Activated CD8-positive, alpha-beta T cell treated with anti-CD3 and anti-CD28 coated beads for 36 hours (primary cell): Measurements from ENCODE around the gene TUBB4B. TPM values are rescaled to one million over a fixed set of nuclear protein-coding genes. Genes with fewer than 3 reads are reported as not detected.

Source experiments
- ATAC-seq: fragments of 200-7000 bp; cut with Tn5 transposase; one replicate; pipeline ENCODE4 v1.10.0; 2021; ENCODE audit warnings: mild to moderate bottlenecking, moderate library complexity
- CTCF ChIA-PET: fragments of 350-600 bp; sonication (Branson Sonifier 250); formaldehyde crosslinking; loops from one replicate; lab custom pipeline; 2021; ENCODE audit warnings: antibody characterized with exemption; lab: Charles Lee
- POLR2A ChIA-PET: fragments of 350-600 bp; sonication (Branson Sonifier 250); formaldehyde crosslinking; loops from one replicate; lab custom pipeline; 2021; ENCODE audit warnings: antibody characterized with exemption; lab: Charles Lee
- DNase-seq: peaks from one replicate; pipeline ENCODE4 v3.0.0-alpha.2; 2020
- H3K27ac Mint-ChIP-seq: one replicate; pipeline ENCODE4 v1.8.0; 2021; ENCODE audit warnings: mild to moderate bottlenecking, mixed read lengths
- H3K27me3 Mint-ChIP-seq: one replicate; pipeline ENCODE4 v1.8.0; 2021; ENCODE audit warnings: mixed read lengths
- H3K36me3 Mint-ChIP-seq: one replicate; pipeline ENCODE4 v1.8.0; 2021; ENCODE audit warnings: low read depth, mixed read lengths
- H3K4me1 Mint-ChIP-seq: one replicate; pipeline ENCODE4 v1.8.0; 2021; ENCODE audit warnings: low read depth, mixed read lengths
- H3K4me3 Mint-ChIP-seq: one replicate; pipeline ENCODE4 v1.8.0; 2021; ENCODE audit warnings: mild to moderate bottlenecking, moderate library complexity, mixed read lengths
- H3K9me3 Mint-ChIP-seq: one replicate; pipeline ENCODE4 v1.8.0; 2021; ENCODE audit warnings: mixed read lengths
- CTCF ChIP-seq: fragments of 200-600 bp; IDR thresholded peaks from one replicate; pipeline ENCODE4 v1.8.0; 2022; ENCODE audit warnings: antibody characterized with exemption, mild to moderate bottlenecking
- intact Hi-C: fragments of 100-400 bp; cut with micrococcal nuclease; formaldehyde crosslinking; loops from one replicate; pipeline ENCODE4 v1.10.0; 2022
- total RNA-seq, 2 experiments: library from RNA; stranded (reverse); gene quantifications; one replicate each; pipeline ENCODE4 v1.2.3, GENCODE V29; 2021

TUBB4B gene
- total RNA-seq, 2 experiments from 2014 or later: 228 to 230 TPM

- DNase-seq: no peak
These were observed 25.1 kb downstream of the TUBB4B start for GRCh38 chr9:137266162-137266527.

GRCh38 chr9:137266585-137267453 is 25.7 kb downstream of the TUBB4B start:
- no peak for DNase-seq
- Mint-ChIP-seq H3K27me3 (no peaks in the 10 kb centered on the region), H3K27ac (no peak overlapping the region), H3K4me1 (peaks cover 8% of the 10 kb centered on the region), H3K4me3 (no peak overlapping the region), H3K9me3 (no peaks in the 10 kb centered on the region), H3K36me3 (peaks cover 38% of the 10 kb centered on the region)
- POLR2A ChIA-PET: interaction anchor here (1.8 kb wide), 1 partner anchor 11 kb away, joined by 5 read pairs; the partner anchor contains the start of gene TOR4A
- CTCF ChIA-PET: interaction anchor here (1.0 kb wide), 1 partner anchor 30 kb away, joined by 3 read pairs; no protein-coding TSS in a partner anchor
- no peak for TF ChIP-seq CTCF
- intact Hi-C loops: no loop called here
- ATAC-seq: no peak

More at GRCh38 chr9:137266162-137266527, 25.1 kb downstream of the TUBB4B start:
- CTCF ChIA-PET: no interaction called here
- Mint-ChIP-seq H3K27me3 (no peaks in the 10 kb centered on the region), H3K4me3 (no peak overlapping the region), H3K4me1 (peaks cover 4% of the 10 kb centered on the region), H3K27ac (no peak overlapping the region), H3K36me3 (peaks cover 38% of the 10 kb centered on the region), H3K9me3 (no peaks in the 10 kb centered on the region)
- intact Hi-C loops: no loop called here
- no peak for TF ChIP-seq CTCF
- no peak for ATAC-seq
- POLR2A ChIA-PET: interaction anchor here (1.8 to 2.3 kb wide), 2 partner anchors 8 to 11 kb away, joined by 5 to 8 read pairs; partner anchors contain the start of gene TOR4A

- H3K27ac Mint-ChIP-seq: no peak overlapping the region
- POLR2A ChIA-PET: no interaction called here
These were observed 26.9 kb downstream of the TUBB4B start for GRCh38 chr9:137267933-137268355.

GRCh38 chr9:137268538-137269201 is 27.6 kb downstream of the TUBB4B start:
- CTCF ChIA-PET: no interaction called here
- no peak for TF ChIP-seq CTCF
- peaks cover 8% of the 10 kb centered on the region for H3K4me1 Mint-ChIP-seq
- no peak overlapping the region for H3K27ac Mint-ChIP-seq
- POLR2A ChIA-PET: interaction anchor here (0.6 kb wide), 1 partner anchor 26 kb away, joined by 3 read pairs; no protein-coding TSS in a partner anchor
- intact Hi-C loops: no loop called here
- H3K36me3 Mint-ChIP-seq: peaks cover 38% of the 10 kb centered on the region
- DNase-seq (no peak), ATAC-seq (no peak)
- no peak overlapping the region for H3K4me3 Mint-ChIP-seq
- H3K27me3 Mint-ChIP-seq: no peaks in the 10 kb centered on the region
- H3K9me3 Mint-ChIP-seq: no peaks in the 10 kb centered on the region

More at GRCh38 chr9:137267933-137268355, 26.9 kb downstream of the TUBB4B start:
- ATAC-seq (no peak), DNase-seq (no peak)
- intact Hi-C loops: no loop called here
- Mint-ChIP-seq H3K27me3 (no peaks in the 10 kb centered on the region), H3K9me3 (no peaks in the 10 kb centered on the region), H3K4me3 (no peak overlapping the region), H3K36me3 (peaks cover 37% of the 10 kb centered on the region), H3K4me1 (peaks cover 8% of the 10 kb centered on the region)
- CTCF ChIA-PET: interaction anchor here (1.0 kb wide), 1 partner anchor 31 kb away, joined by 3 read pairs; no protein-coding TSS in a partner anchor
- TF ChIP-seq CTCF: no peak
